Brain microvascular endothelial cell (primary cell): ENCODE results near the gene HSPB9.
A peak's percentile ranks its signal among the peaks of the same experiment; 100 is the strongest.

Source experiments
- DNase-seq: peaks from one replicate; pipeline ENCODE4 v3.0.0-alpha.2; 2020
- H3K27ac ChIP-seq: fragments of 250-450 bp; sonication (Bioruptor Pico); 2 replicates; pipeline ENCODE4 v1.5.1; 2020; ENCODE audit warnings: mild to moderate bottlenecking, moderate library complexity
- H3K27me3 ChIP-seq: fragments of 250-450 bp; sonication (Bioruptor Pico); replicated peaks from 2 replicates; pipeline ENCODE4 v1.5.1; 2020; ENCODE audit warnings: mild to moderate bottlenecking
- H3K36me3 ChIP-seq: fragments of 250-450 bp; sonication (Bioruptor Pico); replicated peaks from 2 replicates; pipeline ENCODE4 v1.5.1; 2020; ENCODE audit warnings: mild to moderate bottlenecking
- H3K4me3 ChIP-seq: 2 replicates; pipeline ENCODE4 v1.5.1; 2011; ENCODE audit warnings: low read depth, mild to moderate bottlenecking, control low read depth, low read length, moderate library complexity
- CTCF ChIP-seq: IDR thresholded peaks from 2 replicates; pipeline ENCODE4 v1.5.1; 2011; ENCODE audit warnings: low read depth, mild to moderate bottlenecking, moderate library complexity, low read length, control low read depth, inconsistent platforms; ENCODE audit errors: missing control alignments
- in situ Hi-C: cut with HindIII; loops from 2 replicates; pipeline ENCODE4 v1.10.0; 2017; ENCODE audit warnings: low sequenced_read_pairs, low pct_ligation_motif_present

HSPB9 gene

GRCh38 chr17:42107124-42107523, 15.5 kb upstream of the HSPB9 start:
- Histone ChIP-seq H3K36me3 (no peaks in the 10 kb centered on the region), H3K27ac (no peak overlapping the region), H3K27me3 (no peaks in the 10 kb centered on the region), H3K4me3 (no peak overlapping the region)
- DNase-seq, result no peak
- in situ Hi-C loops, result loop anchor here (25.0 kb wide), 1 partner anchor 145 kb away; the partner anchor contains the start of gene CNP
- no peak for TF ChIP-seq CTCF

GRCh38 chr17:42107597-42108576, 14.7 kb upstream of the HSPB9 start:
- Histone ChIP-seq H3K36me3 (no peaks in the 10 kb centered on the region), H3K27ac (no peak overlapping the region), H3K27me3 (no peaks in the 10 kb centered on the region), H3K4me3 (peak overlapping the region; percentile 45)
- in situ Hi-C loops, result loop anchor here (25.0 kb wide), 1 partner anchor 146 kb away; the partner anchor contains the start of gene CNP
- peak; percentile 35 for DNase-seq
- no peak for TF ChIP-seq CTCF

GRCh38 chr17:42109086-42109485, 13.5 kb upstream of the HSPB9 start:
- H3K27me3 ChIP-seq, result no peaks in the 10 kb centered on the region
- in situ Hi-C loops, result loop anchor here (25.0 kb wide), 1 partner anchor 147 kb away; the partner anchor contains the start of gene CNP
- H3K36me3 ChIP-seq, result no peaks in the 10 kb centered on the region
- no peak overlapping the region for H3K4me3 ChIP-seq
- no peak for DNase-seq
- TF ChIP-seq CTCF, result no peak
- no peak overlapping the region for H3K27ac ChIP-seq

GRCh38 chr17:42110301-42111264, 12.0 kb upstream of the HSPB9 start:
- H3K27ac ChIP-seq, result no peak overlapping the region
- TF ChIP-seq CTCF, result no peak
- DNase-seq, result no peak

GRCh38 chr17:42111265-42111636, 11.4 kb upstream of the HSPB9 start:
- no peak for DNase-seq
- no peak overlapping the region for H3K27ac ChIP-seq
- in situ Hi-C loops, result loop anchor here (25.0 kb wide), 1 partner anchor 149 kb away; the partner anchor contains the start of gene CNP
- no peaks in the 10 kb centered on the region for H3K27me3 ChIP-seq
- H3K4me3 ChIP-seq, result no peak overlapping the region
- no peak for TF ChIP-seq CTCF
- no peaks in the 10 kb centered on the region for H3K36me3 ChIP-seq

More at GRCh38 chr17:42110301-42111264, 12.0 kb upstream of the HSPB9 start:
- Histone ChIP-seq H3K36me3 (no peaks in the 10 kb centered on the region), H3K4me3 (no peak overlapping the region), H3K27me3 (no peaks in the 10 kb centered on the region)
- in situ Hi-C loops, result loop anchor here (25.0 kb wide), 1 partner anchor 148 kb away; the partner anchor contains the start of gene CNP
